Measurements from ENCODE around the gene TTC4.

Gene TTC4

GRCh38 chr1:54711536-54711935, 4.1 kb upstream of the TTC4 start:
- no peak overlapping the region for H3K27ac ChIP-seq (ENCODE audit: low read depth, low read length)
- H3K79me1 ChIP-seq (ENCODE audit: low read length), result peaks cover 8% of the 10 kb centered on the region
- WGBS (ENCODE audit: extremely low coverage, insufficient coverage, insufficient read length), result no CpG with 5 or more reads among the region's 10 CpGs
- no peak overlapping the region for H2BK12ac ChIP-seq (ENCODE audit: low read length)
- no peaks in the 10 kb centered on the region for H3K9me3 ChIP-seq (ENCODE audit: insufficient read depth, low read depth, low read length)
- no peak overlapping the region for H4K8ac ChIP-seq (ENCODE audit: low read depth, low read length)
- no peak overlapping the region for H2BK120ac ChIP-seq (ENCODE audit: insufficient read depth, low read length, poor library complexity)
- H3K23ac ChIP-seq (ENCODE audit: low read length), result no peak overlapping the region
- no peak overlapping the region for H3K14ac ChIP-seq (ENCODE audit: low read length)
- H3K36me3 ChIP-seq (ENCODE audit: control insufficient read depth in 1 of 2, insufficient read depth in 2 of 2, low read length in 2 of 2), result no peaks in the 10 kb centered on the region
- no peak overlapping the region for H4K12ac ChIP-seq (ENCODE audit: low read depth, low read length)
- no peak overlapping the region for H2AK5ac ChIP-seq (ENCODE audit: low read length)
- H3K79me2 ChIP-seq (ENCODE audit: control insufficient read depth, insufficient read depth, low read length, poor library complexity), result peaks cover 3% of the 10 kb centered on the region
- H4K91ac ChIP-seq (ENCODE audit: low read depth, low read length), result no peak overlapping the region
- H3K4me3 ChIP-seq (ENCODE audit: low read depth, low read length), result no peak overlapping the region
- no peak overlapping the region for H2AFZ ChIP-seq (ENCODE audit: insufficient read depth, low read length, poor library complexity)
- H3K27me3 ChIP-seq (ENCODE audit: insufficient read depth, low read length), result no peaks in the 10 kb centered on the region
- H3K4me2 ChIP-seq (ENCODE audit: low read length), result no peak overlapping the region
- H3K9ac ChIP-seq (ENCODE audit: low read length), result no peak overlapping the region
- H2BK5ac ChIP-seq (ENCODE audit: low read depth, low read length, poor library complexity), result no peak overlapping the region
- no peak overlapping the region for H3K18ac ChIP-seq (ENCODE audit: low read length)
- DNase-seq, result no peak
- H3K4ac ChIP-seq (ENCODE audit: low read depth, low read length), result no peak overlapping the region
- H3K4me1 ChIP-seq (ENCODE audit: control insufficient read depth in 1 of 2, insufficient read depth in 2 of 2, low read length in 2 of 2), result peaks cover 4 to 5% of the 10 kb centered on the region in 2 experiments

- no CpG with 5 or more reads among the region's 7 CpGs for WGBS (ENCODE audit: extremely low coverage, insufficient coverage, insufficient read length)
- no peak for DNase-seq
- no peaks in the 10 kb centered on the region for H3K27me3 ChIP-seq (ENCODE audit: insufficient read depth, low read length)
- H4K12ac ChIP-seq (ENCODE audit: low read depth, low read length), result peak overlapping the region; percentile 80
- H3K14ac ChIP-seq (ENCODE audit: low read length), result peak overlapping the region; percentile 9
- H2AK5ac ChIP-seq (ENCODE audit: low read length), result peak overlapping the region; percentile 33
- peaks cover 3 to 8% of the 10 kb centered on the region in 2 experiments for H3K36me3 ChIP-seq (ENCODE audit: control insufficient read depth in 1 of 2, insufficient read depth in 2 of 2, low read length in 2 of 2)
- H3K18ac ChIP-seq (ENCODE audit: low read length), result no peak overlapping the region
- H3K79me2 ChIP-seq (ENCODE audit: control insufficient read depth, insufficient read depth, low read length, poor library complexity), result peaks cover 3% of the 10 kb centered on the region
- H3K27ac ChIP-seq (ENCODE audit: low read depth, low read length), result no peak overlapping the region
- peak overlapping the region; percentile 1 for H3K9ac ChIP-seq (ENCODE audit: low read length)
- peak overlapping the region; percentile 69 for H2AFZ ChIP-seq (ENCODE audit: insufficient read depth, low read length, poor library complexity)
- peaks cover 4 to 5% of the 10 kb centered on the region in 2 experiments for H3K4me1 ChIP-seq (ENCODE audit: control insufficient read depth in 1 of 2, insufficient read depth in 2 of 2, low read length in 2 of 2)
- H3K4ac ChIP-seq (ENCODE audit: low read depth, low read length), result no peak overlapping the region
- H3K4me2 ChIP-seq (ENCODE audit: low read length), result peak overlapping the region; percentile 83
- H2BK120ac ChIP-seq (ENCODE audit: insufficient read depth, low read length, poor library complexity), result peak overlapping the region; percentile 27
- H4K8ac ChIP-seq (ENCODE audit: low read depth, low read length), result peak overlapping the region; percentile 87
- peaks cover 8% of the 10 kb centered on the region for H3K79me1 ChIP-seq (ENCODE audit: low read length)
- H4K91ac ChIP-seq (ENCODE audit: low read depth, low read length), result peak overlapping the region; percentile 36
- no peak overlapping the region for H3K23ac ChIP-seq (ENCODE audit: low read length)
- H3K4me3 ChIP-seq (ENCODE audit: low read depth, low read length), result peak overlapping the region; percentile 91
- no peaks in the 10 kb centered on the region for H3K9me3 ChIP-seq (ENCODE audit: insufficient read depth, low read depth, low read length)
- H2BK12ac ChIP-seq (ENCODE audit: low read length), result no peak overlapping the region
- no peak overlapping the region for H2BK5ac ChIP-seq (ENCODE audit: low read depth, low read length, poor library complexity)
Measured at GRCh38 chr1:54714881-54715492, 674 bp upstream of the TTC4 start.

- H3K4me3 ChIP-seq (ENCODE audit: low read depth, low read length), result no peak overlapping the region
- H3K14ac ChIP-seq (ENCODE audit: low read length), result no peak overlapping the region
- no peak for DNase-seq
- no peak overlapping the region for H3K23ac ChIP-seq (ENCODE audit: low read length)
- no peak overlapping the region for H2AK5ac ChIP-seq (ENCODE audit: low read length)
- H3K18ac ChIP-seq (ENCODE audit: low read length), result no peak overlapping the region
- H3K27ac ChIP-seq (ENCODE audit: low read depth, low read length), result peak overlapping the region; percentile 35
- H3K4ac ChIP-seq (ENCODE audit: low read depth, low read length), result no peak overlapping the region
- peaks cover 3% of the 10 kb centered on the region for H3K79me2 ChIP-seq (ENCODE audit: control insufficient read depth, insufficient read depth, low read length, poor library complexity)
- no peaks in the 10 kb centered on the region for H3K27me3 ChIP-seq (ENCODE audit: insufficient read depth, low read length)
- H3K79me1 ChIP-seq (ENCODE audit: low read length), result peaks cover 8% of the 10 kb centered on the region
- no peaks in the 10 kb centered on the region for H3K9me3 ChIP-seq (ENCODE audit: insufficient read depth, low read depth, low read length)
- no peak overlapping the region for H2BK5ac ChIP-seq (ENCODE audit: low read depth, low read length, poor library complexity)
- no peak overlapping the region for H2AFZ ChIP-seq (ENCODE audit: insufficient read depth, low read length, poor library complexity)
- H4K12ac ChIP-seq (ENCODE audit: low read depth, low read length), result no peak overlapping the region
- no CpG with 5 or more reads among the region's 8 CpGs for WGBS (ENCODE audit: extremely low coverage, insufficient coverage, insufficient read length)
- H3K9ac ChIP-seq (ENCODE audit: low read length), result peak overlapping the region; percentile 68
- no peak overlapping the region for H2BK12ac ChIP-seq (ENCODE audit: low read length)
- H2BK120ac ChIP-seq (ENCODE audit: insufficient read depth, low read length, poor library complexity), result no peak overlapping the region
- peaks cover 4 to 5% of the 10 kb centered on the region in 2 experiments for H3K4me1 ChIP-seq (ENCODE audit: control insufficient read depth in 1 of 2, insufficient read depth in 2 of 2, low read length in 2 of 2)
- peak overlapping the region; percentile 83 for H3K4me2 ChIP-seq (ENCODE audit: low read length)
- H3K36me3 ChIP-seq (ENCODE audit: control insufficient read depth in 1 of 2, insufficient read depth in 2 of 2, low read length in 2 of 2), result peaks cover 3 to 8% of the 10 kb centered on the region in 2 experiments
- H4K8ac ChIP-seq (ENCODE audit: low read depth, low read length), result peak overlapping the region; percentile 97
- no peak overlapping the region for H4K91ac ChIP-seq (ENCODE audit: low read depth, low read length)
Measured at GRCh38 chr1:54716299-54717047, 812 bp downstream of the TTC4 start.

GRCh38 chr1:54721719-54722118, 6.1 kb downstream of the TTC4 start:
- Histone ChIP-seq H3K18ac (ENCODE audit: low read length) (no peak overlapping the region), H3K4me3 (ENCODE audit: low read depth, low read length) (no peak overlapping the region)

More at GRCh38 chr1:54721719-54722118, 6.1 kb downstream of the TTC4 start:
- H4K8ac ChIP-seq (ENCODE audit: low read depth, low read length), result no peak overlapping the region
- no peaks in the 10 kb centered on the region for H3K27me3 ChIP-seq (ENCODE audit: insufficient read depth, low read length)
- no peak for DNase-seq
- H3K36me3 ChIP-seq (ENCODE audit: control insufficient read depth in 1 of 2, insufficient read depth in 2 of 2, low read length in 2 of 2), result peaks cover 7 to 20% of the 10 kb centered on the region in 2 experiments
- H2BK5ac ChIP-seq (ENCODE audit: low read depth, low read length, poor library complexity), result no peak overlapping the region
- no peak overlapping the region for H4K91ac ChIP-seq (ENCODE audit: low read depth, low read length)
- H3K4ac ChIP-seq (ENCODE audit: low read depth, low read length), result no peak overlapping the region
- no peaks in the 10 kb centered on the region for H3K79me2 ChIP-seq (ENCODE audit: control insufficient read depth, insufficient read depth, low read length, poor library complexity)
- H2AK5ac ChIP-seq (ENCODE audit: low read length), result no peak overlapping the region
- H2BK12ac ChIP-seq (ENCODE audit: low read length), result no peak overlapping the region
- H2AFZ ChIP-seq (ENCODE audit: insufficient read depth, low read length, poor library complexity), result no peak overlapping the region
- H3K4me2 ChIP-seq (ENCODE audit: low read length), result no peak overlapping the region
- H3K79me1 ChIP-seq (ENCODE audit: low read length), result no peaks in the 10 kb centered on the region
- no peak overlapping the region for H2BK120ac ChIP-seq (ENCODE audit: insufficient read depth, low read length, poor library complexity)
- no peaks in the 10 kb centered on the region for H3K4me1 ChIP-seq (ENCODE audit: control insufficient read depth in 1 of 2, insufficient read depth in 2 of 2, low read length in 2 of 2)
- no peaks in the 10 kb centered on the region for H3K9me3 ChIP-seq (ENCODE audit: insufficient read depth, low read depth, low read length)
- H3K23ac ChIP-seq (ENCODE audit: low read length), result no peak overlapping the region
- no peak overlapping the region for H4K12ac ChIP-seq (ENCODE audit: low read depth, low read length)
- H3K9ac ChIP-seq (ENCODE audit: low read length), result no peak overlapping the region
- no peak overlapping the region for H3K27ac ChIP-seq (ENCODE audit: low read depth, low read length)
- no peak overlapping the region for H3K14ac ChIP-seq (ENCODE audit: low read length)

All from trophoblast cell (in vitro differentiated cells and primary cell).